NCI-H2196 (cell line): ENCODE results near the gene KIAA1191.
"Not testable (repeated sequence)": the region's sequence is repeated elsewhere in the genome, so short reads cannot be mapped to it uniquely, and the experiment has no call there.

Source experiments
- DNase-seq: peaks from one replicate; lab custom pipeline; 2025; ENCODE audit not compliant: unreplicated experiment; lab: John Stamatoyannopoulos, UW

Gene KIAA1191

DNA sequence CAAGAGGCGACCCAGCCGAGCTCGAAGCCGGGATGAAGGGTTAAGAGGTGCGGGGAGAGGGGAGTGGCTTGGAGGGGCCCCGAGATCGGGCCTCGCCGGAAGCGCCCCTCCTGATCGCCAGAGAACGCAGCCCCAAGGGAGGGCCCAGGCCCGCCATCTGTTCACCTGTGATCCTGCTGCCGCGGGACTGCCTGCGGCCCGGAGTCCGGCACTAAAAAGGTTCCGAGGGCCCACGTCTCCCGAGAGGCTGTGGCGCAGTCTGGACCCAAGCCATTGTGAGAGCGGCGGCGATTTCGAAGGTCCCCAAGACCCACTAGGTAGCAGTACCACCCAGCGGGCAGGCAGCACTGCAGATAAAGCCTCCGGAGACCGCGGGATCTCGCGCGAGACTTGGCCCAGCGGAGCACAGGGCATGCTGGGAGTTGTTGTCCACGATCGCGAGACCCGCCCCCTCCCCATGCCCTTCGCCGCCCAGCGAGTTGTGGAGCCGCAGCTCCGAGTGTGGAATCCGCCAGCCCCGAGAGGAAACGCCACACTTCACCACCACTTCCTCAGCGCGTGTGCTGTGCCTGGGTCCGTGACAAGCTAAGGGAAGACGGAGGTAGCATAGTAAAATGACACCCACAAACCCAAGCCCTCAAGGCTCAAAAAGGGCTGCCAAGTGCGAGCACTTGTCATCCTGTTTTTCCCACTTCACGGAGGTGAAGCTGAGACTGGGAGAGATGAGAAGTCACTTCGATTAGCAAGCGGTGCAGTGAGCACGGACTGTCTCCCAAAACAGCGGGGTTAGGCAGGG is at the start of gene KIAA1191:
Gene KIAA1191 (minus strand): TSS at position 328 of the 796 bp plus-strand sequence. CDS start 2,256 bp downstream, outside the sequence.
- DNase-seq, result peak; percentile 86

DNA sequence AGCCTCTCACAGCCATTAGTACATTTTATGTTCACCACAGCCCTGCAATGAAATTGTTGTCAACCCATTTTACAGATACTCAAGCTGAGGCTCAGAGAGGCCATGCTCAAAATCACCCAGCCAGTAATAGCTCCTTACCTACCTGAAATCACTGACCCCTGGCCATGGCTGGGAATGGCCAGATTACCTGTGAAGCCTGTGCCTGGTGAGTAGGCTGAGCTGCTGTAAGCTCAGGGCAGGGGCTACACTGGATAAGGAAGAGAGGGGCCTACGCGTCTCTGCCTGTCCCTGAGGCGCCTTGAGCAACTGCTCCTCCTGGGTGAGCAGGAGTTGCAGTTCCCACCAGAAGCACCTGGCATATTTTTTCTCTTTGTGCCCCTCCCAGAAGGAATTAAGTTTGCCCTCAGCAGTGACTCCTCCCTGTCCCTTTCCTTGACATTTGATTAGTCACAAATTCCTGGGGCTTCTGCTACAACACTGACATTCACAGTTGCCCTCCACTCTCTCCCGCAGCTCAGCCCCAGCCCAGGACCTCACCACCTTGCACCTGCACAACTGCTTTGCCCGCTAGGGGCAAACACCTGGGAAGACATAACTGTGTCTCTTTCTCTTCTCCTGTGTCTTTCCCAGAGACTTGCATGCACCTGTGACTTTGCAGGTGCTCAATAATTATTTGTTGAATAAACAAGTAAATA is 49.1 kb upstream of the KIAA1191 start:
- no peak for DNase-seq

DNA sequence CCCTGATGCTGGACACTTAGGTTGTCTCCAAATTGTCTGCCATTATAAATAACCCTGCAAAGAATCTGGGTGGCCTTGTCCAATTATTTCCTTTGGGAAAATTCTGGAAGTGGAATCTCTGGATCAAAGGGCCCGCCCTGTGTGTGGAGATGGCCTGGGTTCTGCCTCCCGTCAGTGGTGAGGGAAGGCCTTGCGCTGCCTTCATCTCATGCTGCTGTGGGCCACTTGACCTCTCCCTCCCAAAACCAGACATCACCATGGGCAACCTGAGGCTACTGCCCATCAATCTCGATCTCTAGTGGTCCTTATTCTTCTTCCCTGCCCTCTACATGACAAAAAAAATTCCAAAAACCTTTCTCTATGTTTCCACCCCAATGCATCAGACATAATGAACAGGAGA is 48.2 kb upstream of the KIAA1191 start:
- DNase-seq, result no peak

DNA sequence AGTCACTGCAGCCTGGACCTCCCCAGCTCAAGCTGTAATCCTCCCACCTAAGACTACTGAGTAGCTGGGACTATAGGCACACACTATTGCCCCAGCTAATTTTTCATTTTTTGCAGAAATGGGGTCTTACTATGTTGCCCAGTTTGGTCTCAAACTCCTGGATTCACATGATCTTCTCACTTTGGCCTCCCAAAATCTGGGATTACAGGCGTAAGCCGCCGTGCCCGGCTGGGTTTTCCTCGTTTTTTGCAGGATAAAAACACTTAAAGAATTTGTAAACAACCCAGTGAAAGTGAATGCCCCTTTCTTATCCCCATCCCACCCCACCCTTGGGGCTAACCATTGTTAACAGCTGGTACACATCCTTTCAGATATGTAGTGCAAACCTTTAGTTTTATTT is 47.0 kb upstream of the KIAA1191 start:
- DNase-seq, result no peak

DNA sequence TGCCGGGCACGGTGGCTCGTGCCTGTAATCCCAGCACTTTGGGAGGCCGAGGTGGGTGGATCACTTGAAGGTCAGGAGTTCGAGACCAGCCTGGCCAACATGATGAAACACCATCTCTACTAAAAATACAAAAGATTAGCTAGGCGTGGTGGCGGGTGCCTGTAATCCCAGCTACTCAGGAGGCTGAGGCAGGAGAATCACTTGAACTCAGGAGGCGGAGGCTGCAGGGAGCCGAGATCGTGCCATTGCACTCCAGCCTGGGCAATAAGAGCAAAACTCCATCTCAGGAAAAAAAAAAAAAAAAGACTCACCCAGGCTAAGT is 46.6 kb upstream of the KIAA1191 start:
- DNase-seq, result not testable (repeated sequence)

DNA sequence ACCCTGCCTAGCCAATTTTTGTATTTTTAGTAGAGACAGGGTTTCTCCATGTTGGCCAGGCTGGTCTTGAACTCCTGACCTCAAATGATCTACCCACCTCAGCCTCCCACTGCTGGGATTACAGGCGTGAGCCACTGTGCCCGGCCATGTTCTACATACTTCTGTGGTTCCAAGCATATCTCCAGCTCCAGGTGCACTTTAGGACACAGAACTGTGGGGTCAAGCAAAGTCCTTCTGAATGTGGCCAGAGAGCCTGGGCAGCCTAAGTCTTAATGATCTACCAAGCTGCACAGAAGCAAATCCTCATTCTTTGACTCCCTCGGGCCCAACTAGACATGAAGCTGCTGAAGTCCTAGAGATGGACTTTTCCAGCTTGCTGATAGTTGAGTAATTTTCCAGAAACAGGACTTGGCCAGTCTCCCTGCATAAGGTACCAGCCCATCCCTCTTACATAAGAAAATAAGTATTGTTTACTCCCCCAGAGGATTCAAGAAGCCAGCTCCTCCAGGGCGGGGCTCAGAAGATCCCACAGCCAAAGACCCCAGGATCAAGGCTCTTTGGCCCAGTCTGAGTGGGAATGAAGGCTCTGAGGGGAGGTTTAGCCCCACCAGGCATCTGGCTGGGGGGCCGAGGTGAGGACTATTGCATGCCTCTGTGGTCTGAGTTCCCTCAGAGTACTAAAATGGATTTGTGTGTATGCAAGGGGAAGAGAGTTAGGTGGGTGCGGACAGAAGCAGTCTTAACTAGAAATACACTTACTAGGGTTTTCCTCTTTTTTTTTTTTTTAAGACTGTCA is 46.1 kb upstream of the KIAA1191 start:
- DNase-seq, result no peak

GRCh38 chr5:176406436-176407052 is 45.0 kb upstream of the KIAA1191 start:
- no peak for DNase-seq

- no peak for DNase-seq
Observed at GRCh38 chr5:176405656-176406435, 44.3 kb upstream of the KIAA1191 start.

DNA sequence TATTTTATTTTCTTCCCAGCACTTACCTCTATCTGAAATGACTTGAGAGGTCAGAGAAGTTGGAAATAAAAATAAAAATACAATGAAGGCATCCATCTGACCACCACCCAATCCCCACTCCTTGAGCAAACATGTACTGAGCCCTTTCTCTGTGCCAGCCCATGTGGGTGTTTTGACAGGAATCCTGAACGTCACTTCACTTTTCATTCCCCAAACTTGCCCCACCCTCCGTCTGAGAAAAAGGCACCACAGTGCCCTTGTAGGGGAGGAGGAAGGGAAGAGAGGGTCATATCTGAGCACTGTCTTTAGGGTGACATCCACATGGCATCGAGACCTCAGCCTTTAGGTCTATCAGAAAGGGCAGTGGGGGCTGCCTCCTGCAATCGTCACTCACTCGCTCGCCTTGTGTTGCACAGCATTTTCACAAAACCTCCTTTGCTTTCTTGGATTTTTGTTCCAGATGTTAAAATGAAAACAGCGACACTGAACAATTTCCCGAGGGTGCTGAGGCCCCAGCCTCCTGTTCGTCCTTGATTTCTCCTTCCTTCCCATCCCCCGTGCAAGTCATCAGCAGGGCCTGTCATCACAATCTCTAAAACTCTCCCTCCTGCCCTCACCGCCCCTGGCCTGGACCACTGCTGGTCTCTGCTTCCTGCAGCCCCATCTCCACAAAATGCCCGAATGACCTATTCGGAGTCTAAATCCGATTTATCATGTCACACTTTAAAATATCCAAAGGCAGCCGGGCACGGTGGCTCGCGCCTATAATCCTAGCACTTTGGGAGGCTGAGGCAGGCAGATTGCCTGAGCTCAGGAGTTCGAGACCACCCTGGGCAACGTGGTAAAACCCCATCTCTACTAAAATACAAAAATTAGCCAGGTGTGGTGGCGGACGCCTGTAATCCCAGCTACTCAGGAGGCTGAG is 40.0 kb upstream of the KIAA1191 start:
- no peak for DNase-seq

GRCh38 chr5:176400382-176401156 is 39.0 kb upstream of the KIAA1191 start:
- DNase-seq, result no peak

- no peak for DNase-seq
Observed at GRCh38 chr5:176397736-176398420, 36.3 kb upstream of the KIAA1191 start.

GRCh38 chr5:176396330-176396729 is 34.8 kb upstream of the KIAA1191 start:
- DNase-seq, result no peak

DNA sequence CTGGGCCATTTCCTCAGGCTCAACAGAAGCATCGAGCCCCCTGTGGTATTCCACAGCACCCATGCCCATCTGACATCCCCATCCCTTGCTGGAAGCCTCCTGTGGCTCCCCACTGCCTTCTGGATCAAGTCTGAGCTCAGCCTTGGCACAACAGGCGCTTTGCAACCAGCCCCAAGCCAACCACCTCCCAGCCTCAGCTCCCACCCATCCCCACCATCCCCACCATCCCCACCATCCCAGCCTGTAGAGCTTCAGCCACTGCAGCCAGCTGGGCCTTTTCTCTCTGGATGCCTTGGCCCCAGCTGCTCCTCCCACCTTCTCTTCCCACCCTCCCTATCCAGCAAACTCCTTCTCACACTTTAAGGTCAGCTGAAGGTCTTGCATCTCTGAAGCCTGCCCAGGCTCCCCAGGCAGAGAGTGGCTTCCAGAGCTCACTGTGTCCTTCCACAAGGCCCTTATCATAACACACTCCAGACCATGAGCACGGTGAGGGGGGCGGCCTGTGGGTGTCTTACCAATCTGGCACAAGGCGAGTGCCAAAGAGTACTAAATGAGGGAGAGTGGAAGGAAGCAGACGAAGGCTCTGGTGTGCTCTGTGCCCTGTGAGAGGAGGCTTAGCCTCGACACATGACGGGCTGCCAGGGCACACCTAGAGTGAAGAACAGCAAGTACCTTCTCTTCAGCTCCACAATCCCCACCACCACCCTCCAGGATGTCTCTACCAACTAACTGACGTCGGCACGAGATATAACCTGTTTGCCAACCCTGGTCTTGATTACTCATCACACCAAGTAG is 33.5 kb upstream of the KIAA1191 start:
- no peak for DNase-seq

- no peak for DNase-seq
Observed at GRCh38 chr5:176394096-176394495, 32.5 kb upstream of the KIAA1191 start.

DNA sequence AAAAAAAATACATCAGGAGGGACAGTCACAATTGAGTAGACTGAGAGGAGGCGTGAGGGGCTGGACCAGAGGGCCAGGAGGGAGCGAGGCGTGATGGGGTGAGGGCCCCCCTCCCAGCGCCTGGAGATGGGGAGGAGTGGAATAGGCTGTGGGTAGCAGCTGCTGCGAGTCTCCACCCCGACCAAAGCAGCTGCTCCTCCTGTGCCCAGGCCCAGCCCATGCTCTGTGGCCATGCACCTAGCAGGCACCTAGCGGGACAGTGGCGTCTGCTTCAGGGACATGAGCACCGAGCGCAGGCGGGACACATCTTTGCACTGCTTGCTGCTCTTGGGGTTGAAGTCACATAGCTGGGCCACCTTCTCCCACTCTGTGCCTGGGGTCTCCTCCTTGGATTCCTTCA is 31.0 kb upstream of the KIAA1191 start:
- no peak for DNase-seq

DNA sequence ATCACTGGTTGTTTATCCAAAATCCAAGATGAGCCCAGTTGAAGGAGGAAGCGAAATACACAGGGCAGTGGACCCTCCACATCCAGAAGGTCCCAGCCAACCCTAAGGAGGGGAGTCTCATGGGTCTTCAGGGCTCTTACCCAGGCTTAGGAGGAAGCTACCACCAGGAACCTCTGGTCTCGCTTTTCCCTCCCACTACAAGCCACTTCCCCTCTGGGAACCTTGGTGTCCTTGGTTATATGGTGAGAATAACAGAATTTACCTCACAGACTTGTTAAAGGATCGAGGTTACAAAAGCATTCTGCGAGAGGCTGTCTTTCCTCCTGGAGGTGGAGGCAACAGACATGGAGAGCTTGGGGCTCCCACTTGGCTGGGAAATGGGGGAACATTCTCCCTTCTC is 30.4 kb upstream of the KIAA1191 start:
- no peak for DNase-seq

DNA sequence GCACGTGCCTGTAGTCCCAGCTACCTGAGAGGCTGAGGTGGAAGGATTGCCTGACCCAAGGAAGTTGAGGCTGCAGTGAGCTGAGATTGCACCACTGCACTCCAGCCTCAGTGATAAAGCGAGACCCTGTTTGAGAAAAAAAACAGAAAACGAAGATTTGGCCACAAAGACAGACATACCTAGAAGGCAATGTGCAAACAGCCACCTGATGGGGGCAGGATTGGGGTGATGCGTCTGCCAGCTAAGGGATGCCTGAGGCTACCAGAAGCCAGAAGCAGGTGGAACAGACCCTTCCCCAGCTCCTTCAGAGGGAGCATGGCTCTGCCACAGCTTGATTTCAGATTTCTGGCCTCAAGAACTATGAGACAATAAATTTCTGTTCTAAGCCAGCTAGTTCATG is 29.9 kb upstream of the KIAA1191 start:
- no peak for DNase-seq
